Stomach (tissue), 9 donors: ENCODE measurements around the gene CAMK2G. TPM values are rescaled to one million over a fixed set of nuclear protein-coding genes. Genes with fewer than 3 reads are reported as not detected.

Source experiments
- DNase-seq, 2 donors: peaks; one replicate each; pipeline versions ENCODE4 v3.0.0 to v3.0.0-alpha.2; 2013 to 2019
- H3K27ac ChIP-seq, 5 donors: fragments of 200-600 bp in 4 of 5; sonication (generic) in 4 of 5; one replicate each; pipeline ENCODE4 v1.5.1; 2013 to 2019; ENCODE audit warnings: mild to moderate bottlenecking in 1 of 5, moderate library complexity in 1 of 5
- H3K27me3 ChIP-seq, 3 donors: fragments of 200-600 bp; sonication (generic); one replicate each; pipeline ENCODE4 v1.5.1; 2017 to 2019; ENCODE audit warnings: mixed run types in 1 of 3
- H3K36me3 ChIP-seq, 4 donors: fragments of 200-600 bp; sonication (generic); 1 replicate in 3 of 4; 2 replicates in 1 of 4; pipeline ENCODE4 v1.5.1; 2016 to 2019
- H3K4me1 ChIP-seq, 4 donors: fragments of 200-600 bp; sonication (generic); one replicate each; pipeline ENCODE4 v1.5.1; 2016 to 2019
- H3K4me3 ChIP-seq, 4 donors: fragments of 200-600 bp; sonication (generic) in 3 of 4; one replicate each; pipeline ENCODE4 v1.5.1; 2016 to 2019; ENCODE audit warnings: mild to moderate bottlenecking in 1 of 4
- H3K9me3 ChIP-seq, 4 donors: fragments of 200-600 bp; sonication (generic); one replicate each; pipeline ENCODE4 v1.5.1; 2016 to 2019
- CTCF ChIP-seq, 7 experiments: fragments of 450-650 bp in 4 of 7; fragments of 200-600 bp in 3 of 7; sonication (generic) in 3 of 7; IDR thresholded peaks; one replicate each; pipeline ENCODE4 v1.5.1; 2016 to 2019; ENCODE audit warnings: antibody characterized with exemption in 7 of 7, control low read depth in 2 of 7, mild to moderate bottlenecking in 1 of 7
- EP300 ChIP-seq: sonication (generic); formaldehyde crosslinking; IDR thresholded peaks from one replicate; pipeline ENCODE4 v1.6.1; 2017; ENCODE audit warnings: antibody characterized with exemption
- POLR2A ChIP-seq, 4 donors: fragments of 450-650 bp; IDR thresholded peaks; one replicate each; pipeline ENCODE4 v1.6.1; 2016; ENCODE audit warnings: antibody characterized with exemption in 4 of 4, control low read depth in 2 of 4, mild to moderate bottlenecking in 1 of 4, moderate library complexity in 1 of 4
- POLR2AphosphoS5 ChIP-seq, 3 donors: sonication (generic); formaldehyde crosslinking; IDR thresholded peaks; one replicate each; pipeline ENCODE4 v1.6.1; 2016; ENCODE audit warnings: antibody characterized with exemption in 3 of 3
- WGBS, 5 donors: extraction: QIAGEN DNeasy Blood & Tissue Kit in 3 of 5; methylation state at CpG; one replicate each; pipeline versions ENCODE4 v1.1.5 to v1.1.7; 2013 to 2018; 5-methylcytosine and 5-hydroxymethylcytosine counted together
- intact Hi-C: fragments of 100-400 bp; cut with DNase I; formaldehyde crosslinking; loops from one replicate; pipeline ENCODE4 v1.15.1; 2023; ENCODE audit warnings: low total_unique reads
- polyA plus RNA-seq, 3 donors: library from polyadenylated mRNA; stranded (reverse); fragments of 200-250 nt; gene quantifications; one replicate each; pipeline ENCODE4 v1.2.3, GENCODE V29; 2013
- total RNA-seq, 5 donors: library from RNA; depleted of rRNA; stranded (reverse); fragments of >200 nt; gene quantifications; one replicate each; pipeline versions ENCODE4 v1.1.0 to v1.2.3, GENCODE V29; 2014 to 2016
- donor health status: healthy with polysubstance abuse.
- donor health status: Bipolar disorder and iron deficiency.
- donor health status: healthy.

The CAMK2G gene
- total and polyA plus RNA-seq, 8 donors: 7.5 to 93.3 (median 29.6) TPM

GRCh38 chr10:73779539-73780197 is 94.7 kb downstream of the CAMK2G start:
- WGBS, 5 donors: 70 to 81% (median 79%) methylated on average over 3 of the region's 3 CpGs
- H3K9me3 ChIP-seq: no peaks in the 10 kb centered on the region
- DNase-seq: no peak
- H3K4me1 ChIP-seq: peaks cover 33 to 60% (median 50%) of the 10 kb centered on the region in 4 donors
- H3K27me3 ChIP-seq: no peaks in the 10 kb centered on the region
- intact Hi-C loops: no loop called here
- H3K36me3 ChIP-seq: peaks cover 13 to 52% (median 50%) of the 10 kb centered on the region in 4 donors
- TF ChIP-seq POLR2A (IDR thresholded peaks at IDR 0.05) (no peak), CTCF (IDR thresholded peaks at IDR 0.05) (no peak), EP300 (no peak), POLR2AphosphoS5 (IDR thresholded peaks at IDR 0.05) (no peak)
- no peak overlapping the region for H3K27ac ChIP-seq
- H3K4me3 ChIP-seq: no peak overlapping the region

- H3K27me3 ChIP-seq: no peaks in the 10 kb centered on the region
- DNase-seq: no peak
- H3K27ac ChIP-seq: no peak overlapping the region
- intact Hi-C loops: no loop called here
- peaks cover 13 to 54% (median 50%) of the 10 kb centered on the region in 4 donors for H3K36me3 ChIP-seq
- 87 to 96% (median 91%) methylated on average over 5 of the region's 5 CpGs for WGBS, 5 donors
- peaks cover 36 to 60% (median 51%) of the 10 kb centered on the region in 4 donors for H3K4me1 ChIP-seq
- H3K9me3 ChIP-seq: no peaks in the 10 kb centered on the region
- no peak overlapping the region for H3K4me3 ChIP-seq
- no peak for TF ChIP-seq POLR2A (IDR thresholded peaks at IDR 0.05)
- TF ChIP-seq POLR2AphosphoS5 (IDR thresholded peaks at IDR 0.05): no peak
- TF ChIP-seq EP300: no peak
- TF ChIP-seq CTCF (IDR thresholded peaks at IDR 0.05): no peak
Measured at GRCh38 chr10:73779018-73779417, 95.3 kb downstream of the CAMK2G start.

GRCh38 chr10:73774637-73775036 is 99.7 kb downstream of the CAMK2G start:
- intact Hi-C loops: no loop called here
- Histone ChIP-seq H3K4me1 (peaks cover 23 to 46% (median 34%) of the 10 kb centered on the region in 4 donors), H3K9me3 (no peaks in the 10 kb centered on the region), H3K4me3 (peak overlapping the region in 2 of 4 donors; percentile 76 to 85), H3K36me3 (peaks cover 27 to 66% (median 62%) of the 10 kb centered on the region in 4 donors), H3K27ac (peak overlapping the region in 1 of 5 donors; percentile 98), H3K27me3 (no peaks in the 10 kb centered on the region)
- WGBS, 5 donors: 9 to 34% (median 19%) methylated on average over 5 of the region's 5 CpGs
- peak in 1 of 2 donors; percentile 72 for DNase-seq
- TF ChIP-seq EP300 (no peak), POLR2A (IDR thresholded peaks at IDR 0.05) (no peak)

- TF ChIP-seq CTCF (IDR thresholded peaks at IDR 0.05): no peak
- no peak for TF ChIP-seq POLR2AphosphoS5 (IDR thresholded peaks at IDR 0.05)
- no peak for TF ChIP-seq POLR2A (IDR thresholded peaks at IDR 0.05)
- no peak for TF ChIP-seq EP300
- Histone ChIP-seq H3K4me3 (peak overlapping the region; percentile 74 to 87 (median 80)), H3K4me1 (peaks cover 23 to 42% (median 34%) of the 10 kb centered on the region in 4 donors), H3K9me3 (no peaks in the 10 kb centered on the region), H3K36me3 (peaks cover 33 to 66% (median 63%) of the 10 kb centered on the region in 4 donors), H3K27ac (peak overlapping the region; percentile 90 to 99 (median 97)), H3K27me3 (no peaks in the 10 kb centered on the region)
- DNase-seq: peak in 1 of 2 donors; percentile 34
- intact Hi-C loops: no loop called here
- 0 to 2% (median 2%) methylated on average over 26 to 29 of the region's 29 CpGs for WGBS, 5 donors
Measured at GRCh38 chr10:73773152-73773879, 101.0 kb downstream of the CAMK2G start.
